Hepatocyte (in vitro differentiated cells): ENCODE results near the gene SNX20.

Experiments
- EZH2phosphoT487 ChIP-seq: fragments of 200-600 bp; sonication (generic); IDR thresholded peaks from one replicate; pipeline ENCODE4 v1.6.1; 2018; ENCODE audit warnings: antibody characterized with exemption, mild to moderate bottlenecking, low read depth, moderate library complexity; ENCODE audit not compliant: unreplicated experiment, severe bottlenecking
- TF ChIP-seq, protein P1 (sequence below): fragments of 200-600 bp; sonication (generic); IDR thresholded peaks from 2 replicates; pipeline ENCODE4 v1.5.1; 2016; ENCODE audit warnings: antibody characterized with exemption, mild to moderate bottlenecking; ENCODE audit not compliant: poor library complexity

DNA sequence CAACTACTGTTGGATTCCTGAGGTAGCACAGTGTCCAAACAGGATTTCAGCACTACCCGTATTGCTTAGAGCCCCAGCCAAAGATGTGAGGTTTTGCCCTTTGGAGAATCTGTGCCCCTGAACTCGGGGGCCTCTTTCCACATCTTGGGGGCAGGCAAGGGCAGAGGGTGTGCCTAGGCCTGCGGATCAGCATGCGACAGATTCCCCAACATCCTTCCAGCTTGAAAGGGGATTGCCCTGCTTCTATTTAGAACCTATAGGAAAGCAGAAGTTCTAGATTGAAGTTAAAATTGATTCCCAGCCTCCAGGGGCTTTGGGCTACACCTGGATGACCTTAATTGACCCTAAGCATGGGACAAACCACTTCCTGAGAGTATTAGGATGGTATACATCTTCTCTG lies 31.8 kb upstream of the SNX20 start:
- TF ChIP-seq, protein P1, sequence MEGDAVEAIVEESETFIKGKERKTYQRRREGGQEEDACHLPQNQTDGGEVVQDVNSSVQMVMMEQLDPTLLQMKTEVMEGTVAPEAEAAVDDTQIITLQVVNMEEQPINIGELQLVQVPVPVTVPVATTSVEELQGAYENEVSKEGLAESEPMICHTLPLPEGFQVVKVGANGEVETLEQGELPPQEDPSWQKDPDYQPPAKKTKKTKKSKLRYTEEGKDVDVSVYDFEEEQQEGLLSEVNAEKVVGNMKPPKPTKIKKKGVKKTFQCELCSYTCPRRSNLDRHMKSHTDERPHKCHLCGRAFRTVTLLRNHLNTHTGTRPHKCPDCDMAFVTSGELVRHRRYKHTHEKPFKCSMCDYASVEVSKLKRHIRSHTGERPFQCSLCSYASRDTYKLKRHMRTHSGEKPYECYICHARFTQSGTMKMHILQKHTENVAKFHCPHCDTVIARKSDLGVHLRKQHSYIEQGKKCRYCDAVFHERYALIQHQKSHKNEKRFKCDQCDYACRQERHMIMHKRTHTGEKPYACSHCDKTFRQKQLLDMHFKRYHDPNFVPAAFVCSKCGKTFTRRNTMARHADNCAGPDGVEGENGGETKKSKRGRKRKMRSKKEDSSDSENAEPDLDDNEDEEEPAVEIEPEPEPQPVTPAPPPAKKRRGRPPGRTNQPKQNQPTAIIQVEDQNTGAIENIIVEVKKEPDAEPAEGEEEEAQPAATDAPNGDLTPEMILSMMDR = no peak
- no peak for TF ChIP-seq EZH2phosphoT487
